ENCODE data around the gene ZMYND8. TPM values are rescaled to one million over a fixed set of nuclear protein-coding genes. Genes with fewer than 3 reads are reported as not detected.

The ZMYND8 gene
- polyA plus RNA-seq, 3 donors: 1.4 to 13.8 (median 5.8) TPM

DNA sequence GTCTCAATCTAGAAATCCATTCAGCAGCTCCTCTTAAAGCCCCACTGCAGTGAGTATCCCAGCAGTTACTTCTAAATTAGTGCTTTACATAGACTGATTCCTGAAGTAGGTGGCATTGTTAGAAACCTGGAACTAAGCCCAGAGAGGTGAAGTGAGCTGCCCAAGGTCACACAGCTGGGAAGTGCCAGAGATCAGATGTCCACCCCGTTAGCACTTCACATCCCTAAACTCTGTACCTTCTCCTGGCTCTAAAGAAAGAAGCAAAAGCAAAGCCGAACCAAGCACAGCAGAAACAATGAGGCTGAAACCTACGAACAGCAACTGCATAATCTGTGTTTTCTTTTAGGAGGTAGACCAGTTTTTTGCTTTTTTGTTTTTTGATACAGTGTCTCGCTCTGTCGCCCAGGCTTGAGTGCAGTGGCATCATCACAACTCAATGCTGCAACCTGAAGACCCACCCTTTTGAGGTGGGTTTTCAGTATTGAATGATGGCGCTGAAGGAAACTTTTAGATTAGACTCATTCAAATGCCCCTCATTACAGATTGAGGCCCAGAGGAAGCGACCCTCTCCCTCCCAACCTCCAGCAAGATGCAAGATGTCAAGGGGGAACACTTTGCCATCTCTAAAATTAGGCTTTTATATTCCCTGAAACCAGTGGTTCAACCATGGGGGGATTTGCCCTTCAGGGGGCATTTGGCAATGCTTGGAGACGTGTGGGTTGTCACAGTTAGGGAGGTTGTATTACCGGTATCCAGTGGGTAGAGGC lies 3.2 kb upstream of the ZMYND8 start:
- Mint-ChIP-seq H3K9me3 (no peaks in the 10 kb centered on the region), H3K4me1 (peaks cover 69% of the 10 kb centered on the region), H3K36me3 (peaks cover 5% of the 10 kb centered on the region in 2 donors), H3K27ac (peak overlapping the region; percentile 94 to 98 (median 97)), H3K4me3 (peak overlapping the region; percentile 28 to 86), H3K27me3 (ENCODE audit: low read depth in 3 of 3) (peaks cover 0 to 1% (median 0%) of the 10 kb centered on the region in 3 donors)
- peak overlapping the region in 1 of 3 experiments; percentile 60 for H3K4me3 ChIP-seq (replicated peaks in 1 of 3; ENCODE audit: low read depth in 2 of 3, low read length in 3 of 3)
- peaks cover 18% of the 10 kb centered on the region for H3K79me2 ChIP-seq (ENCODE audit: insufficient read depth, low read length)
- peaks cover 76 to 77% of the 10 kb centered on the region in 2 donors for H3K4me1 ChIP-seq (ENCODE audit: control insufficient read depth in 1 of 2, insufficient read depth in 2 of 2, low read length in 2 of 2)
- H3K27me3 ChIP-seq (ENCODE audit: control insufficient read depth in 2 of 2, insufficient read depth in 2 of 2, low read length in 2 of 2): no peaks in the 10 kb centered on the region
- H3K27ac ChIP-seq (ENCODE audit: low read depth in 1 of 2, low read length in 2 of 2): peak overlapping the region; percentile 78 to 96
- no peak for DNase-seq
- H3K9me3 ChIP-seq (replicated peaks in 1 of 2; ENCODE audit: control insufficient read depth in 1 of 2, insufficient read depth in 1 of 2, low read length in 2 of 2): no peaks in the 10 kb centered on the region
- H4K20me1 ChIP-seq (ENCODE audit: insufficient read depth, low read length): no peaks in the 10 kb centered on the region
- peak overlapping the region; percentile 98 for H2AFZ ChIP-seq (ENCODE audit: insufficient read depth, low read depth, low read length, poor library complexity, severe bottlenecking)
- no peaks in the 10 kb centered on the region for H3K36me3 ChIP-seq (replicated peaks in 1 of 2; ENCODE audit: control insufficient read depth in 1 of 2, insufficient read depth in 2 of 2, low read length in 2 of 2)
- TF ChIP-seq, protein P1, sequence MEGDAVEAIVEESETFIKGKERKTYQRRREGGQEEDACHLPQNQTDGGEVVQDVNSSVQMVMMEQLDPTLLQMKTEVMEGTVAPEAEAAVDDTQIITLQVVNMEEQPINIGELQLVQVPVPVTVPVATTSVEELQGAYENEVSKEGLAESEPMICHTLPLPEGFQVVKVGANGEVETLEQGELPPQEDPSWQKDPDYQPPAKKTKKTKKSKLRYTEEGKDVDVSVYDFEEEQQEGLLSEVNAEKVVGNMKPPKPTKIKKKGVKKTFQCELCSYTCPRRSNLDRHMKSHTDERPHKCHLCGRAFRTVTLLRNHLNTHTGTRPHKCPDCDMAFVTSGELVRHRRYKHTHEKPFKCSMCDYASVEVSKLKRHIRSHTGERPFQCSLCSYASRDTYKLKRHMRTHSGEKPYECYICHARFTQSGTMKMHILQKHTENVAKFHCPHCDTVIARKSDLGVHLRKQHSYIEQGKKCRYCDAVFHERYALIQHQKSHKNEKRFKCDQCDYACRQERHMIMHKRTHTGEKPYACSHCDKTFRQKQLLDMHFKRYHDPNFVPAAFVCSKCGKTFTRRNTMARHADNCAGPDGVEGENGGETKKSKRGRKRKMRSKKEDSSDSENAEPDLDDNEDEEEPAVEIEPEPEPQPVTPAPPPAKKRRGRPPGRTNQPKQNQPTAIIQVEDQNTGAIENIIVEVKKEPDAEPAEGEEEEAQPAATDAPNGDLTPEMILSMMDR (IDR thresholded peaks at IDR 0.05): no peak
- WGBS (ENCODE audit: insufficient coverage): 100% methylated on average over 1 of the region's 9 CpGs
- peak overlapping the region; percentile 71 for H3K4me2 ChIP-seq (replicated peaks; ENCODE audit: extremely low read depth, low read length, poor library complexity, severe bottlenecking)
- intact Hi-C loops (cut with micrococcal nuclease): loop anchor here in 1 of 2 donors (5.0 to 10.0 kb wide), 2 partner anchors 42 to 415 kb away; no protein-coding TSS in a partner anchor
- peak overlapping the region; percentile 63 for H3K9ac ChIP-seq (ENCODE audit: insufficient read depth, low read length, poor library complexity, severe bottlenecking)

DNA sequence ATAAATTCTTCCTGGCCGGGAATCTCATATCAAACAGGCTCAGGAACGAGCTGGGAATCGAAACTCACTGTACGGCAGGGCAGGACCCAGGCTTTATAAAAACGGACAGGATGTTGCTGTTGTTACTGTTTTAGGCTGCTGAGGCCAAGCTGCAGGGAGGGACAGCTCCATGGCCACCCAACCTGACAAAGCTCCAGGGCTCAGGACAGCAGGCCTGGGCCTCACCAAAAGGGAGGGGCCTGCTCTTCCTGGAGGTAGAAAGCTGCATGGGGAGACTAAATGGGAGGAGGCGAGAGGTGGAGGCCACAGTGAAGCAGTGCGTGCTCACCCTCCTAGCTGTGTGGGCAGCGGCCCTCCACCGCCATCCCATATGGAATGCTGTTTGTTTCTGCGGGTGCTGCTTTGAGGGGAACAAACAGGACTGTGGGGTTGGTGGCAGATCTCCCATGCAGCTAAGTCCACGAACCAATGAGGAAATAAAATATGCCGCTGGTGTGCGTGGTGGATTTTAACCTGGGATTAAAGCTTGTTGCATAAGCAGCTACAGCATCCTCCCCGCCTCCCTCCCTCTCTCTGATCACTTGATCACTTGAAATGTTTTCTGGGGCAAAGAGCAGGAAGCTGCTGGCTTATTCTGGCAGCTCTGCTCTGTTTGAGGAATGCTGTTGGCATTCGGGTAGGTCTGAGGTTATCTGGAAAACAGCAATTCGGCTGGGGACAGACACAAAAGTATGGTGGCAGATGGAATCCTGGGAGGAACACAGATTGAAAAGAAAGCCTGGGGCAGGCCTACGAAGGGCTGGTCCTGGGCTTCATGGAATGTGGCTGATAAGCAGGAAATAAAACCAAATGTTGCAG lies 2.4 kb upstream of the ZMYND8 start:
- Histone ChIP-seq H3K79me2 (ENCODE audit: insufficient read depth, low read length) (peaks cover 26% of the 10 kb centered on the region), H2AFZ (ENCODE audit: insufficient read depth, low read depth, low read length, poor library complexity, severe bottlenecking) (peak overlapping the region; percentile 98), H3K36me3 (replicated peaks in 1 of 2; ENCODE audit: control insufficient read depth in 1 of 2, insufficient read depth in 2 of 2, low read length in 2 of 2) (no peaks in the 10 kb centered on the region), H3K9ac (ENCODE audit: insufficient read depth, low read length, poor library complexity, severe bottlenecking) (peak overlapping the region; percentile 49), H3K4me1 (ENCODE audit: control insufficient read depth in 1 of 2, insufficient read depth in 2 of 2, low read length in 2 of 2) (peaks cover 84 to 85% of the 10 kb centered on the region in 2 donors), H4K20me1 (ENCODE audit: insufficient read depth, low read length) (no peaks in the 10 kb centered on the region), H3K9me3 (replicated peaks in 1 of 2; ENCODE audit: control insufficient read depth in 1 of 2, insufficient read depth in 1 of 2, low read length in 2 of 2) (no peaks in the 10 kb centered on the region), H3K4me3 (replicated peaks in 1 of 3; ENCODE audit: low read depth in 2 of 3, low read length in 3 of 3) (peak overlapping the region in 1 of 3 experiments; percentile 60), H3K4me2 (replicated peaks; ENCODE audit: extremely low read depth, low read length, poor library complexity, severe bottlenecking) (peak overlapping the region; percentile 71), H3K27ac (ENCODE audit: low read depth in 1 of 2, low read length in 2 of 2) (peak overlapping the region; percentile 78 to 96), H3K27me3 (ENCODE audit: control insufficient read depth in 2 of 2, insufficient read depth in 2 of 2, low read length in 2 of 2) (no peaks in the 10 kb centered on the region)
- intact Hi-C loops (cut with micrococcal nuclease): loop anchor here in 1 of 2 donors (10.0 kb wide), 1 partner anchor 416 kb away; no protein-coding TSS in a partner anchor
- WGBS (ENCODE audit: insufficient coverage): 35% methylated on average over 12 of the region's 17 CpGs
- peaks cover 5% of the 10 kb centered on the region in 2 donors for H3K36me3 Mint-ChIP-seq
- H3K9me3 Mint-ChIP-seq: no peaks in the 10 kb centered on the region
- H3K27ac Mint-ChIP-seq: peak overlapping the region; percentile 94 to 98 (median 97)
- TF ChIP-seq, protein P1 (IDR thresholded peaks at IDR 0.05): no peak
- H3K27me3 Mint-ChIP-seq (ENCODE audit: low read depth in 3 of 3): peaks cover 0 to 1% (median 0%) of the 10 kb centered on the region in 3 donors
- peak in 2 of 3 donors; percentile 46 to 56 for DNase-seq
- H3K4me3 Mint-ChIP-seq: peak overlapping the region; percentile 28 to 64
- peaks cover 69% of the 10 kb centered on the region for H3K4me1 Mint-ChIP-seq

Measured in CD14-positive monocyte (primary cell).